ENCODE data around the gene C20orf96.

The C20orf96 gene

DNA sequence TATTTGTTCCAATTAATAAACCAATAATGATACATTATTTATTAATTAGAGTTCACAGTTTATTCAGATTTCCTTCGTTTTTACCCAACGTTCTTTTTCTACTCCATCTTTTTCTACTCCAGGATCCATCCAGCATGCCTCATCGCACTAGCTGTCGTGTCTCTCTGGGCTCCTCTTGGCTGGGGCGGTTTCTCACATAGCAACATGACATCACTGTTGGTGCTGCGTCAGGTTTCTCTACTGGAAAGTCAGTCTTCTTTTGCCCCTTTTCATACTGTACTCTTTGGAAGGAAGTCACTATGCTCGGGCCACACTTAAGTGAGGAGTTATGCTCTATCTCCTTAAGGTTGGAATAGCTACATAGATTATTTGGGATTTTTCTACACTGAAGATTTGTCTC, 21.1 kb upstream of the C20orf96 start:
- no peak for DNase-seq

DNA sequence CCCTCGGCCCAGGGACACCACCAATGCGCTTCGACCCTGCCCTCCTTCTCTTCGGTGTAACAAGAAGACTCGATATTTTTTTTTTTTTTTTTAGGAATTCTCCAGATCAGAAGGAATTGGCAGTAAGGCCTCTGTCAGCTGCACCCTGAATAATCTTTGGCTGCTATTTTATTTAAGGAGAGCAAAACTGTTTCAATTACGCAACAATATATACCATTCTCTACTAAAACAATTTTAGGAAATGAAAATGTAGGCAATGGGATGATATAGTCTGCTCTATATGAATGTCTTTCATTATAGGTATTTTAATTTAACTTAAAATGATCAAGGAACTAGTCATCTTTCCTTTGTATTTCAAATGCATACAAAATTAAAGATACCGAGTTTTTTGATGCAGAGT, 20.1 kb upstream of the C20orf96 start:
- no peak for DNase-seq

DNA sequence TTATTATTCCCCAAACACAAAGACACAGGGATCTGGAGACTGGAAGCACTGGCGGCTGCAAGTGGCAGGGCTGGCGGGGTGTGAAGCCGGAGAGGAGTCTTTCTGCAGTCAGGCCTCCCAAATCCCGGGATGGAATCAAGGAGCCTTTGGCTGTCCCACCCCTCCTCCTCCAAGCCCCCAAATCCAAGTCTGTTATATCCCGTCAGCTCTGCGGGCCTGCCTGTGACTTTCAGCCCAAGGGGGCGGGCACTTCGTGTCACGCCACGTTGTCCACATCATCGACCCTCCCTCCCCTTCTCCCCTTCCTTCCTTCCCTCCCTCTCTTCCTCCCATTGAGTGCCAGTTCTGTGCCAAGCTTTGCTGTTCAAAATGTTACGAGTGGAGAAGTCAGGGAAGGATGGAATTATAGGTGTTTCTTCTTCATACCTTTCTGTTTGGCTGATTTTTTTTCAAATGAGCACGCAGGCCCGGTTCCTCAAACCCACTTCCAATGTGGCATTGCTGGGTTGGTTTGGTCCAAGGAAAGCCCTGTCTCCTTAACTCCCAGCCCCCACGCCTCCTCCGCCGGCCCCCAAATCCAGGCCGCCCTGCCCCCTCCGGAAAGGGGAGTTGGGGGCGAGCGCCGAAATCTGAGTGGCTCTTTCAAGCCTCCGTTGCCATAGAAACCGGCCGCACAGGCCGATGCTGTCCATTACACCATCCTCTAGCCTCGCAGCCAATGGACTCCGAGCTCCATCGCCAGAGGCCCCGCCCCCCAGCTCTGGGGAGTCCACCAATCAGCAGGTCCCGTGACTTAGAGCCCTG, 19.5 kb upstream of the C20orf96 start:
- peak; percentile 100 for DNase-seq

DNA sequence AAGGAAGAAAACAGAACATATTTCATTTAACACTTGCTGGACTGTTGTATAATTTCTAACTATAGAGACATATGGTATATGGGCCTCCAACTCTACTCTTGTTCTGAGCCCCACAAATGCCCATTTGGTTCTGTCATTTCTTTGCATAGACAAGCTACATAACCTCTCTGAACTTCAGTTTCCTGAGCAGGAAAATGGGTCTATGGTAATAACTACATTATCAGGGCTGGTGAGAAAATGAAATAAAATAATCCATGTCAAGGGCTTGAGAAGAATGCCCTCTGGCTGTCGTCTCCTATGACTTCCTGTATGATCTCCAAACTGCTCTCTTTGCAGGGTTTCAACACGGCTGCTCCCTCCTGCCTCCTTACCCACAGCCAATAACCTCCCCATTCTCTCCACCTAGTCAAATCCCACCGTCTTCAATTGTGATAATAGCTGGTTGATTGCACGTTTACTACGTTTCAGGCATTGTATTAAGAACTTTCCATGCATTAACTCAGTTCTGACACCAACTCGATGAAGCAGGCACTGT, 18.8 kb upstream of the C20orf96 start:
- DNase-seq = peak; percentile 56

DNA sequence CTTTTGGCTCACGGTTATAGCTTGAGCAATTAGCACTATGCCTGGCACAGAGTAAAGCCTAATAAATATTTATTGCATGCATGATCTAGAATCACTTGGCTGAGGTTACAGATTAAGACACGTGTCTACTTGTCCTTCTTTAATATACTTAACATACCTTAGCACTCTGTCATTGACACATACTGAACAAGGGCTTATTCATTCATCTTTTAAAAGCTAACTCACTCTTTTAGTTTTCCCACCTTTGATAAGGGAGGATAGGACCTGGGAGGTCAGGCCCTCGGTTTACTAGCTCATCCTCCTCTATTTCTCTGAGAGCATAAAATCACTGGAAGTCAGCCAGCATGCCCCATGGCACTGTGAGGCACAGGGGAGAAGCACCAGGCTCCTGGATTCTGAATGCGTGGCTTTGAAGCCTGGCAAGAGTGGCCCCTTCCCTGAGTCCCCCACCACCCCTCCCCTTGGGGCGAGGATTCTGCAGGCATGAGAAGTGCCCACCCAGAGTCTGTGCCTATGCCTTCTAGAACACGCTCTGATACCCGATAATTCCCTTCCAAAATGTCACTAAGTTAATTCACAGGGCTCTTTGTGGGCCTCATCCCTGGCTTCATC, 18.0 kb upstream of the C20orf96 start:
- DNase-seq = no peak

DNA sequence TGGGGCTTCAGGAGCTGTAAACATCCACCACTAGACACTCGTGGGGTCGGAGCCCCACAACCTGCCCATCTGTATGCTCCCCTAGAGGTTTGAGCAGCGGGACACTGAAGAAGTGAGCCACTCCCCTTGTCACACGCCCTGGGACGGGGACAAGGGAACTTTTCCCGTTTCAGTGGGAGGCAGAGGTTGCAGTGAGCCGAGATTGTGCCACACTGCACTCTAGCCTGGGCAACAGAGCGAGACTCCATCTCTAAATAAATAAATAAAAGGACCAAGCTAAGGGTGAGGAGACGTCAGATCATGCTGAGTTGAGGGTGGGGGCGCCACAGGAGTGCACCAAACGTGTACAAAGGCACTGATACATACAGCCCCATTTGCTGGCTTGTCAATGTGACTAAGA, 15.2 kb upstream of the C20orf96 start:
- no peak for DNase-seq

DNA sequence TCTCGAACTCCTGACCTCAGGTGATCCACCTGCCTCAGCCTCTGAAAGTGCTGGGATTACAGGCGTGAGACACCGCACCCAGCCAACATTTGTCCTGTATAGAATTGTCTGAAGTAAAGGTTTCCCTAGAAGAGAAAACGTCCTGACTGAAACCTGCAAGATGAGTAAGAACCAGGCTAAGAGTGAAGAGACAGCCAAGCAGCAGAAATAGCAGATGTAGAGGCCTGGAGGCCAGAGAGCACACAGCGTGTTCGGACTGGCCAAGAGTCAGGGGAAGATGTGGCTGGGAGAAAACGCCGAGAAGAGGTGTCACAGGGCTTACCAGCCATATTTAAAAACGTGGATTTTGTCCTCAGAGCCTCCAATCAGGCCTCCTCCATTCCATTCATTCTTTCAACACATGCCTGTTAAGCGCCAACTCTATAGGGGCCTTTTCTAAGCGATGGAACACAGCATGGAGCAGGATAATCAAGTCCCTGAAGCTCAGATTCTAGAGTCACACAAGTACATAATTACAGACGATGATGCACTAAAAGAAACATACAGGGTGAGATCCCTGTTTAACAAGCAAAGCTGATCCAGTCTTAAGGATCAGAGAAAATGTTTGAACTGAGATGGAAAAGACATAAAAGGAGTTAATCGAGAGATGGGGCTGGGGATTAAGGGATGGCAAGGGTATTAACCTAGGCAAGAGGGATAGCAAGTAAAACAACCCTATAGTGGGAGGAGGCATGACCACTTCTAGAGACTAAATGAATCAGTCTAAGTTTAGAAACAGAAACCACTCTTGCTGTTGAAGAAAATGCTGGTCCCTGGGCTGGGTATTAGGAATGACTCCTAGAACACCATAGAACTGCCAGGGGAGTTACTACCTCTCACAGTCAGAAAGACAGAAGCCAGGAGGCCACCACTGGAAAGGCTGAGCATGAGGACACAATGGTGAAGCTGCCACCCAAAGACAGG, 11.6 kb upstream of the C20orf96 start:
- no peak for DNase-seq

DNA sequence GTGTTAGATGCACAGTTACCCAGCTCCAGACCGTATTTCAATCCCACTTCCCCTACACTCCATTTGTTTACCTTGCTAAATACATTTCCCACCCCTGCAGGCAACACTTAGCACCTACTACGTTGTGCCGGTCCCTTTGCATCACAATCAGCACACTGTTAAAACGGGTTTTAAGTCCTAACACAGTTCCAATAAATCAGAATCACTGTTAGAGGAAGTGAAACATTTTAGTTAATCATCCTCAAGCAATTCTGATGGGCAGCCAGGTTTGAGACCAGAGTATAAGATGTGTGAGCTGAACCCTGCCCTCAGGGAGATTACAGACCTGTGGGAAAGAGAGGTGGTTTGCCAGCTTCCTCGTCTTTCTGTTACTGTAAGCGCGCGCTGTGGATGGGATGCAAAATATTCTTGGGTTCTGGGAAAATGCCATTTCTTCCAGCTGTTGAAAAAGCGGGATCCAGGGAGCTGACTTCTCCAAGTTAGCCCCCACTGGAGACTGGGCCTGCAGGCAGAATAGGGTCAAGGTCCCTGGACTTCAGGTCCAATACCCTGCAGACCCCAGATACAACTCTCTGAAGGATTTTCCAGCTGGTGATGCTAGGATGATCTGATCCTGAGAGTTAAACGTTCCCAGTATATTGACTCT, 9.9 kb upstream of the C20orf96 start:
- DNase-seq = no peak

DNA sequence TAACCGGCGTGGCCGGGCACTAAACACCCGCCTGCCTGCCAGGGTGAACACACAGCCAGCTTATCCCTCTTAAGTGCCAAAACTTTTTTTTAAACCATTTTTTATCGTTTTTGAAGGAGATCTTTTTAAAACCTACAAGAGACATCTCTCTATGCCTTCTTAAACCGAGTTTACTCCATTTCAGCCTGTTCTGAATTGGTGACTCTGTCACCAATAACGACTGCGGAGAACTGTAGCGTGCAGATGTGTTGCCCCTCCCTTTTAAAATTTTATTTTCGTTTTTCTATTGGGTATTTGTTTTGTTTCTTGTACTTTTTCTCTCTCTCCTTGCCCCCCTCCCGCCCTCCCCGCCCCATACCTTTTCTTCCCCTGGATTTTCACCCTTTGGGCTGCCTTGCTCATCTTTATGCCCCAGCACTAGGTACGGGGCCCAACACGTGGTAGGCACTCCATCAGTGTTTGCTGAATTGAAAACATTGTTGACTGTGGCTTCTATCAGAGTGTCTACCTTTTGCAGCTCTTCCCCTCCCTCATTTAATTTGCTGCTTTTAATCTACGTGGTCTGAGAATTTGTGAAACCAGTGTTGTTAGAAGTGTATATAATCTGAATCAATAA, 8.3 kb upstream of the C20orf96 start:
- DNase-seq = no peak

DNA sequence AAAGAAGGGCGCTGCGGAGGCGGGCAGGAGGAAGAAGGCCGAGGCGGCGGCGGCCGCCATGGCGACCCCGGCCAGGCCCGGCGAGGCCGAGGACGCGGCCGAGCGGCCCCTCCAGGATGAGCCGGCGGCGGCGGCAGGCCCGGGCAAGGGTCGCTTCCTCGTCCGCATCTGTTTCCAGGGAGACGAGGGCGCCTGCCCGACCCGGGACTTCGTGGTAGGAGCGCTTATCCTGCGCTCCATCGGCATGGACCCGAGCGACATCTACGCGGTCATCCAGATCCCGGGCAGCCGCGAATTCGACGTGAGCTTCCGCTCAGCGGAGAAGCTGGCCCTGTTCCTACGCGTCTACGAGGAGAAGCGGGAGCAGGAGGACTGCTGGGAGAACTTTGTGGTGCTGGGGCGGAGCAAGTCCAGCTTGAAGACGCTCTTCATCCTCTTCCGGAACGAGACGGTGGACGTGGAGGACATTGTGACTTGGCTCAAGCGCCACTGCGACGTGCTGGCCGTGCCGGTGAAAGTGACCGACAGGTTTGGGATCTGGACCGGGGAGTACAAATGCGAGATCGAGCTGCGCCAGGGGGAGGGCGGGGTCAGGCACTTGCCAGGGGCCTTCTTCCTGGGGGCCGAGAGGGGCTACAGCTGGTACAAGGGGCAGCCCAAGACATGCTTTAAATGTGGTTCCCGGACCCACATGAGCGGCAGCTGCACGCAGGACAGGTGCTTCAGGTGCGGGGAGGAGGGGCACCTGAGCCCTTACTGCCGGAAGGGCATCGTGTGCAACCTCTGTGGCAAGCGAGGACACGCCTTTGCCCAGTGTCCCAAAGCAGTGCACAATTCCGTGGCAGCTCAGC, 7.6 kb upstream of the C20orf96 start:
- DNase-seq = peak; percentile 84

DNA sequence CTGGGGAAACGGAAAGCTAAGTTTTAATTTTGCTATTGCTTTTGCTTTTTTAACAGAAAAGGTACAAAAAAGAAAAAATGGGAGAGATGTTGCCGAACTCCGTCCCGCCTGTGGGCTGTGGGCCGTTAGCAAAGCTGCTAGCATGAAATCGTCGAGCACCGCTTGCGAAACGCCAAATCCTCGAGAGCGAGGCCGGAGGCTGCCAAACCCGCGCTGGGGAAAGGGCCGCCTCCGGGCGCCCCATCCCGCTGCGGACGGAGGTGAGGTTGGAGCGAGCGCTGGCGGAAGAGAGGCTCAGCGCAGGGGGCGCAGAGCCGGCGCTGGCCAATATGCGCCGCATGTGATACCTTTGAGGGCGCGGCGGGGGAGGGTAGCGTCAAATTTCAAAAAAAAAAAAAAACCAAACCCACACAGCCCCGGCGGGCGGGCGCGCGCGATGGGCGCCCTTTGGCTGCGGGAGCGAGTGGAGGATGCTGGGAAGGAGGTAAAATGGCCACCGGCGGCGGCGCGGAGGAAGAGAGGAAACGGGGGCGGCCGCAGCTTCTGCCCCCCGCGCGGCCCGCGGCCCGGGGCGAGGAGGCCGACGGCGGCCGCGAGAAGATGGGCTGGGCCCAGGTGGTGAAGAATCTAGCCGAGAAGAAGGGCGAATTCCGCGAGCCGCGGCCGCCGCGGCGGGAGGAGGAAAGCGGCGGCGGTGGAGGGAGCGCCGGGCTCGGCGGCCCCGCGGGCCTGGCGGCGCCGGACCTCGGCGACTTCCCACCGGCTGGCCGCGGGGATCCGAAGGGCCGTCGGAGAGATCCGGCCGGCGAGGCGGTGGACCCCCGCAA, 6.8 kb upstream of the C20orf96 start, which contains the start of gene ZCCHC3:
TSS of gene ZCCHC3 (plus strand) at position 473 of the 827 bp plus-strand sequence. CDS start at position 490, 17 bp downstream.
- peak; percentile 96 for DNase-seq

DNA sequence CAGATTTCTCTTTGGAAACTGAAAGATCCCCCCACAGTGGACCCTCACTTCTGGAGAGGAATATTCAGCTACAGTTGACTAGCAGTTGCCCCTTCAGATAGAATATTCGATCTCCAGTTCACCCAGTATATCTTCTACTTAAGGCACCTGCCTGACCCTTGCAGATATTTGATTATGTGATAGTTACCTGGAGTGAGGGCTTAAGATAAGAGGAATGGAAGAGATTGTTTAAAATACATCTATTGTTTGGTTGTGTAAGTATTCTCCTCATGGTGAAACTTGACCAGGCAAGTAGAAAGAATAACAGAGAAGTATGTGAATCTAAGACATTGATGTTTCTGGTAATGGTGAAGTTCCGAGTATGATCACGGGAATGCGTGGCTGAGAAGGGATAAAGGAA, 5.3 kb upstream of the C20orf96 start:
- no peak for DNase-seq

DNA sequence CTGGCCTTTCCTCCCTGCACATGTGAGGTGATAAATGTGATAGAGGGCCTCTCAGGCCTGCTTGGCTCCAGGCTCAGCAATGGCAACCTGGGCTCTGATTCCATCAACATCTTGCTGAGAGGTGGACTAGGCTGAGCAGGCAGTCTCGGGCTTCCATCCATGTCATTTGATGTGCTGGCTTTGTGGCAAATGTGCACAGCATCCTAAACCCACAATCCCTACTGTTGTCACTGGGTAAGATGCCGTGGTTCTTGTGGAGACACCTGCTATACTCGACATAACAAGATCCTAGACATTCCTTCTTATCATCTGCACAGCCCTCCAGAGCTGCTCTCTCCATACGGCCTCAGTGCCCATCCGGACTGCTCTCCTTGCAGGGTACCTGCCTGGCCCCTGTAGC, 4.1 kb upstream of the C20orf96 start:
- DNase-seq = no peak

DNA sequence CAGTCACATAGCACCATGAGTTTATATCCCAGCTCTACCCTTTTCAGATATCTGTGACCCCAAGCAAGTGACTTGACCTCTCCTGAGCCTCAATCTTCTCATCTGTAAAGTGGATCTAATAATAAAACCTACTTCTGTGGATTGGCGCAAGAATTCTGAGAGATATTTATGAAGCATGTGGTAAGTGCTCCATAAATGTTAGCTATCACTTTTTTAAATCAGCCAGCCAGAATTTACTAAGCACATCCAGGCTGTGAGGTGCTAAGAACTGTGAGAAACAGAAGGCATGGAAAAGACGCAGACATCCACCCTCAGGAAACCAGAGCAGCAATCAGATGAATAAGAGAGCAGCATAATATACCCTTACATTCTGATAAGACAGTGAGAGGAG, 862 bp downstream of the C20orf96 start:
- no peak for DNase-seq

DNA sequence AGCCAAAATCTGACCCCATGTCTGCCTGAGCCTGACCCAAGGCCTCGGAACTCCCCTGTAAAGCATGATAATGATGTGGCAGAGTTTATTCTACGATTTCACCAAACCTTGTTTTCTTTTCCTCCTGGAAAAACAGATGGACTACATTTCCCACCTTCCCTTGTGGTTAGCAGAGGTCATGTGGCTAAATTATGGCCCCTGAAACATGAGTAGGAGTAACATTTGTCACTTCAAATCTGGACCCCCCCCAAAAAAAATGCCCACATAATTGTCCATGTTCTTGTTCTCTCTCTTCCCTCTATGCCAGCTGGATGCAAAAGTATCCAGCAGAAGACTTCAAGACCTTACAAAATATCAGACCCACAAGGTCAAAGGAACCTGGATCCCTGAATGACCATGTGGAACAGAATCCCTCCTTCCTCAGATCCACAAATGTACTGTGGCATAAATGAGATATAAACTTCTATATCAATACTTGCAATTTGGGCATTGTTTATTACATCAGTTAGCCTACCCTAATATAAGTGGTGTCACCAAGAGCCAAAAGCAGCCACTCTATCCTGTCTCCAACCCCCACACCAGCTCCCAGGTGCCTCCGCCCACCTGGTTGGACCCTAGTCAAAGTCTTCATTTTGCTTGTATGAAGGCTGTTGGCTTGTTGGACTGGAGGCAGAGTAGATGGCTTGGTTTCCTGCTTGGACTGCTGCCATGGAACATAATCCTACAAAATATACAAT, 1.4 kb downstream of the C20orf96 start:
- DNase-seq = no peak

DNA sequence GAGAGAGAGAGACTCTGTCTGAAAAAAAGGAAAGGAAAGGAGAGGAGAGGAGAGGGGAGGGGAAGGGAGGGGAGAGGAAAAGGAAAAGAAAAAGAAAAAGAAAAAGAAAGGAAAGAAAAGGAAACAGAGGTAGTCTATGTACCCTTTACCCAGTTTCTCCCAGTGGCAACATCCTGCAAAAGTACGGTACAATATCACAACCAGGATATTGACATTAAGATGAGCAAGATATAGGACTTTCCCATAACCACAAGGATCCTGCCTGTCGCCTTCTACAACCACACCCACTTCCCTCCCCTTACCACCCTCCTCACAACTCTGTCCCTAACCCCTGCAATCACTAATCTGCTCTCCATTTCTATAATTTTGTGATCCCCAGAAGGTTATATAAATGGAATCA, 4.0 kb downstream of the C20orf96 start:
- no peak for DNase-seq

DNA sequence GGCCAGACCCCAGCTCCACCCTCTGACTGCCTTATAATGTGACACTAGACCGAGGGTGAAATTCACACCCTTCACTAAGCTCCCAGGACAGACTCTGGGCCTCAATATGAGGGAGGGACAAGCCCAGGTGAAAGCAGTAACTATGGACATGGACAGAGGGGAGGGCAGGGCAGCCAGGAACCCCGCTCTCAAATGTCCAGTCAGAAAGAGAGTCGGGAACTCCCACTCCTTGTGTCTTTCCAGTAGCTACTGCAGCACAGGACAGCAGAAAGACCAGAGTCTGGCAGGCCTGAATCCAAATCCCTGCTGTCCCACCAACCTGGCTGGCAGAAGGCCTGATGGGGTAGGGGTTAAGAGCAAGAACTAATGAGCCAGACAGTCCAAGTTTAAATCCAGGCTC, 6.4 kb downstream of the C20orf96 start:
- DNase-seq = no peak

DNA sequence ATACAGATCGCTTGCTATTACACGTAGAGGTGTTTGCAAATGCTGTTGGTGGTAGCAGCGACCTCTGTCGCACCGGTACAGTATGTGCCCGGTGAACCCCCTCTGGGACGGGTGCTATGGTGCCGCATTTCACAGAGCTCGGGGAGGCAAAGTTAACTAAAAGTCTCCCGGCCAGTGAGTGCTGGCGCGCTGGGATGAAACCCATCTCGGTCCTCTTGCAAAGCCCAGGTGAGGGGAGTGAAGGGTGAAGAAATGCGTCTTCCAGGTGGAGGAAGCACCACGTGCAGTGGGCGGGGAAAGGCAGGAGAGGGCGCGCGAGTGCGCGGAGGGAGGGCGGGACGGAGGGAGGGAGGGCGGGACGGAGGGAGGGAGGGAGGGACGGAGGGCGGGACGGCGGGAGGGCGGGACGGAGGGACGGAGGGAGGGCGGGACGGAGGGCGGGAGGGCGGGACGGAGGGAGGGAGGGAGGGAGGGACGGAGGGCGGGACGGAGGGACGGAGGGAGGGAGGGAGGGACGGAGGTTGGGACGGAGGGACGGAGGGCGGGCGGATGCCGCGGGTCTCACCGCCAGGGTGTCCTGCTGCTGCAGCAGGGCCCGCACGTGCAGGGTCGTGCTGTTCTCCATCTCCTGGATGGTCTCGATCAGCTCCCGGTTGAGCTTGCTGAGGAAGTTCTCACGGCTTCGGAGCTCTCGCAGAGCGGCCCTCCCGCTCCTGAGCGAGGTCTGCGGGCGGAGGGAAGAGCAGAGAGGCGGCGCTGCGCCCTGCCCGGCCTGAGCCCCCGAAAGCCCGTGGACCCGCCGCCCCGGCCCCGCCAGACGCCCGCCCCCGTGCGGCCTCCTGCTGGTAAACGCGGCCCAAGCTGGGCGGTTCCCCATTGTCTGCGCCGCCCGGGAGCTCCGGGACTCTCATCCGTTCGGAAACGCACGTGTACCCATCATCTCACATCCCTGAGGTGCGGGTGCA, 11.7 kb downstream of the C20orf96 start:
- DNase-seq = no peak
